Measurements from ENCODE around the gene RAD51D. TPM values are rescaled to one million over a fixed set of nuclear protein-coding genes. Genes with fewer than 3 reads are reported as not detected.

Gene RAD51D
- total RNA-seq, 2 donors from 2014 or later, result 6.1 to 17.3 TPM

- Histone ChIP-seq H3K4me1 (peaks cover 19% of the 10 kb centered on the region), H3K27ac (peak overlapping the region; percentile 18), H3K9me3 (no peaks in the 10 kb centered on the region), H3K36me3 (no peaks in the 10 kb centered on the region), H3K4me3 (no peak overlapping the region), H3K9ac (ENCODE audit: low read depth in 2 of 2, low read length in 2 of 2) (no peak overlapping the region), H3K27me3 (no peaks in the 10 kb centered on the region)
- intact Hi-C loops (cut with DNase I), result no loop called here
- no peak for TF ChIP-seq CTCF (IDR thresholded peaks at IDR 0.05)
- DNase-seq, result no peak
These were observed 33.5 kb downstream of the RAD51D start for GRCh38 chr17:35086164-35086563.

GRCh38 chr17:35084987-35085386 is 34.7 kb downstream of the RAD51D start:
- Histone ChIP-seq H3K27me3 (no peaks in the 10 kb centered on the region), H3K4me1 (peaks cover 18% of the 10 kb centered on the region), H3K27ac (peak overlapping the region; percentile 18), H3K4me3 (no peak overlapping the region), H3K9me3 (no peaks in the 10 kb centered on the region), H3K36me3 (no peaks in the 10 kb centered on the region), H3K9ac (ENCODE audit: low read depth in 2 of 2, low read length in 2 of 2) (no peak overlapping the region)
- no peak for TF ChIP-seq CTCF (IDR thresholded peaks at IDR 0.05)
- no peak for DNase-seq
- intact Hi-C loops (cut with DNase I), result no loop called here

GRCh38 chr17:35083071-35083470 is 36.6 kb downstream of the RAD51D start:
- no peak overlapping the region for H3K27ac ChIP-seq
- no peak for TF ChIP-seq CTCF (IDR thresholded peaks at IDR 0.05)
- H3K4me3 ChIP-seq, result no peak overlapping the region
- intact Hi-C loops (cut with DNase I), result no loop called here
- no peaks in the 10 kb centered on the region for H3K36me3 ChIP-seq
- DNase-seq, result no peak
- H3K27me3 ChIP-seq, result no peaks in the 10 kb centered on the region
- no peak overlapping the region for H3K9ac ChIP-seq (ENCODE audit: low read depth in 2 of 2, low read length in 2 of 2)
- no peaks in the 10 kb centered on the region for H3K9me3 ChIP-seq
- H3K4me1 ChIP-seq, result peaks cover 13% of the 10 kb centered on the region

GRCh38 chr17:35082073-35082657 is 37.5 kb downstream of the RAD51D start:
- DNase-seq, result no peak
- H3K9ac ChIP-seq (ENCODE audit: low read depth in 2 of 2, low read length in 2 of 2), result no peak overlapping the region
- H3K4me1 ChIP-seq, result peaks cover 13% of the 10 kb centered on the region

GRCh38 chr17:35081638-35082037 is 38.0 kb downstream of the RAD51D start:
- no peak for TF ChIP-seq CTCF (IDR thresholded peaks at IDR 0.05)
- no peak overlapping the region for H3K9ac ChIP-seq (ENCODE audit: low read depth in 2 of 2, low read length in 2 of 2)
- no peaks in the 10 kb centered on the region for H3K9me3 ChIP-seq
- no peak for DNase-seq
- no peak overlapping the region for H3K4me3 ChIP-seq
- peaks cover 9% of the 10 kb centered on the region for H3K4me1 ChIP-seq
- no peak overlapping the region for H3K27ac ChIP-seq
- H3K27me3 ChIP-seq, result no peaks in the 10 kb centered on the region
- intact Hi-C loops (cut with DNase I), result no loop called here
- H3K36me3 ChIP-seq, result no peaks in the 10 kb centered on the region

More at GRCh38 chr17:35082073-35082657, 37.5 kb downstream of the RAD51D start:
- Histone ChIP-seq H3K9me3 (no peaks in the 10 kb centered on the region), H3K27me3 (no peaks in the 10 kb centered on the region), H3K36me3 (no peaks in the 10 kb centered on the region), H3K4me3 (no peak overlapping the region), H3K27ac (peak overlapping the region; percentile 13)
- intact Hi-C loops (cut with DNase I), result no loop called here
- TF ChIP-seq CTCF (IDR thresholded peaks at IDR 0.05), result no peak

Measured in colonic mucosa (tissue), 4 donors.